ENCODE data around the gene HCN2.
"Not testable (repeated sequence)": the region's sequence is repeated elsewhere in the genome, so short reads cannot be mapped to it uniquely, and the experiment has no call there.

GRCh38 chr19:621191-621590 is 31.5 kb downstream of the HCN2 start:
- not testable (repeated sequence) for TF ChIP-seq CTCF (conservative IDR thresholded peaks at IDR 0.05 in 1 of 2, IDR thresholded peaks at IDR 0.05 in 1 of 2; ENCODE audit: extremely low read depth in 1 of 2, insufficient read depth in 1 of 2, low read depth in 1 of 2, low read length in 2 of 2); EZH2 (IDR thresholded peaks at IDR 0.05; ENCODE audit: borderline replicate concordance, low read length)
